Sigmoid colon (tissue), 7 donors: Measurements from ENCODE around the gene TMEM51. TPM values are rescaled to one million over a fixed set of nuclear protein-coding genes. Genes with fewer than 3 reads are reported as not detected.

Experiments used
- DNase-seq: peaks from one replicate; pipeline ENCODE4 v3.0.0-alpha.2; 2019
- H3K27ac ChIP-seq, 4 donors: fragments of 200-600 bp; sonication (generic); one replicate each; pipeline ENCODE4 v1.5.1; 2016 to 2019; ENCODE audit warnings: mild to moderate bottlenecking in 1 of 4
- H3K27me3 ChIP-seq, 3 donors: fragments of 200-600 bp; sonication (generic); one replicate each; pipeline ENCODE4 v1.5.1; 2019; ENCODE audit warnings: mild to moderate bottlenecking in 1 of 3
- H3K36me3 ChIP-seq, 4 donors: fragments of 200-600 bp; sonication (generic); one replicate each; pipeline ENCODE4 v1.5.1; 2016 to 2019
- H3K4me1 ChIP-seq, 4 donors: fragments of 200-600 bp; sonication (generic); one replicate each; pipeline ENCODE4 v1.5.1; 2017 to 2019
- H3K4me3 ChIP-seq, 4 donors: fragments of 200-600 bp; sonication (generic); one replicate each; pipeline ENCODE4 v1.5.1; 2017 to 2019; ENCODE audit warnings: mild to moderate bottlenecking in 2 of 4, moderate library complexity in 1 of 4
- H3K9me3 ChIP-seq, 4 donors: fragments of 200-600 bp in 3 of 4; sonication (generic) in 3 of 4; one replicate each; pipeline versions ENCODE4 v1.5.1 to v1.6.1; 2013 to 2019
- EP300 ChIP-seq, 4 donors: sonication (generic); formaldehyde crosslinking; IDR thresholded peaks; one replicate each; pipeline ENCODE4 v1.6.1; 2017; ENCODE audit warnings: antibody characterized with exemption in 4 of 4
- POLR2A ChIP-seq, 2 donors: fragments of 450-650 bp; IDR thresholded peaks; one replicate each; pipeline ENCODE4 v1.6.1; 2016; ENCODE audit warnings: antibody characterized with exemption in 2 of 2, mild to moderate bottlenecking in 2 of 2, moderate library complexity in 2 of 2
- POLR2AphosphoS5 ChIP-seq, 4 donors: sonication (generic); formaldehyde crosslinking; IDR thresholded peaks; one replicate each; pipeline ENCODE4 v1.6.1; 2017; ENCODE audit warnings: antibody characterized with exemption in 4 of 4
- WGBS, 2 donors: extraction: QIAGEN DNeasy Blood & Tissue Kit; methylation state at CpG; one replicate each; pipeline ENCODE4 v1.1.7; 2013; 5-methylcytosine and 5-hydroxymethylcytosine counted together
- intact Hi-C: fragments of 100-400 bp; cut with DNase I; formaldehyde crosslinking; loops from one replicate; pipeline ENCODE4 v1.15.1; 2023
- polyA plus RNA-seq, 3 donors: library from polyadenylated mRNA; stranded (reverse); fragments of 200-250 nt; gene quantifications; one replicate each; pipeline ENCODE4 v1.2.3, GENCODE V29; 2013
- total RNA-seq, 4 donors: library from RNA; depleted of rRNA; stranded (reverse); fragments of >200 nt; gene quantifications; one replicate each; pipeline ENCODE4 v1.1.0, GENCODE V29; 2016
- TF ChIP-seq, protein P1 (sequence below), 4 experiments: fragments of 450-650 bp in 3 of 4; fragments of 200-600 bp in 1 of 4; IDR thresholded peaks; one replicate each; pipeline ENCODE4 v1.5.1; 2016 to 2019; ENCODE audit warnings: antibody characterized with exemption in 4 of 4, mild to moderate bottlenecking in 3 of 4, moderate library complexity in 2 of 4
- donor health status: healthy with polysubstance abuse.
- donor health status: Bipolar disorder and iron deficiency.
- donor health status: healthy.

The TMEM51 gene
- total and polyA plus RNA-seq, 7 donors = 8.8 to 20.7 (median 15.3) TPM

DNA sequence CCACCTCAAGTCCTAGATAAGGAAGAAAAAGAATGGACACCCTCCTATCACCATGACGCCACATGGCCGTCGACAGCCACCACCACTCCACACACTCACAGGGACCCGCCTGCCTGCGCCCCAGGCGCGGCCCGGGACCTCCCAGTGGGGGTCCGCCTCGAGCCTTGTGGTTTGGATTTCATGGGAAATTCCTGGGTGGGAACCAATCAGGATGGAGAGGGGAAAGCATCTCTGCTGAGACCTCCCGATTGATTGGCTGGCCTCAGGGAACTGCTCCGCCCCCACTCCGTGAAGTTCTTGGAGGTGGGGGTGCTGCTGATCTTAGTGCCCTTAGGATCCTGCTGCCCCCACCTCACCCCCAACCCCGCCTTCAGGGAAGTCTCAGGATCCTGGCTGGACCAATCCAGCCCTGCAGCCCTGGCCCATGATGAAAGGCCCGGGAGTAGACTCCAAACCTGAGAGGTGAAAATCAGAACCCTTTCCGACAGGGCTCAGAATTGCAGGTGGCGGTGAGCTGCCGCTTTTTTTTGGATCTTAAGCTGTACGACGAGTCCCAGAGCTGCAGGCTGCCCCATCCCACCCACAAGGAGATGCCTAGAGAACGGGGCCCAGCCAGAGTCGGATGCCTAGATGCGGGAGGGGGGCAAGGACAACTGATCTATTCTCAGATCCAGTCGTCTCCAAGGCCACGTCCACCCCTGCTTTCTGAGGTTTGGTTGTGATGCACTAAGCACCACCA is 29.0 kb upstream of the TMEM51 start:
- TF ChIP-seq EP300 (IDR thresholded peaks at IDR 0.05) = no peak
- no peak for TF ChIP-seq POLR2A (IDR thresholded peaks at IDR 0.05)
- no peak for TF ChIP-seq POLR2AphosphoS5 (IDR thresholded peaks at IDR 0.05)
- TF ChIP-seq, protein P1, sequence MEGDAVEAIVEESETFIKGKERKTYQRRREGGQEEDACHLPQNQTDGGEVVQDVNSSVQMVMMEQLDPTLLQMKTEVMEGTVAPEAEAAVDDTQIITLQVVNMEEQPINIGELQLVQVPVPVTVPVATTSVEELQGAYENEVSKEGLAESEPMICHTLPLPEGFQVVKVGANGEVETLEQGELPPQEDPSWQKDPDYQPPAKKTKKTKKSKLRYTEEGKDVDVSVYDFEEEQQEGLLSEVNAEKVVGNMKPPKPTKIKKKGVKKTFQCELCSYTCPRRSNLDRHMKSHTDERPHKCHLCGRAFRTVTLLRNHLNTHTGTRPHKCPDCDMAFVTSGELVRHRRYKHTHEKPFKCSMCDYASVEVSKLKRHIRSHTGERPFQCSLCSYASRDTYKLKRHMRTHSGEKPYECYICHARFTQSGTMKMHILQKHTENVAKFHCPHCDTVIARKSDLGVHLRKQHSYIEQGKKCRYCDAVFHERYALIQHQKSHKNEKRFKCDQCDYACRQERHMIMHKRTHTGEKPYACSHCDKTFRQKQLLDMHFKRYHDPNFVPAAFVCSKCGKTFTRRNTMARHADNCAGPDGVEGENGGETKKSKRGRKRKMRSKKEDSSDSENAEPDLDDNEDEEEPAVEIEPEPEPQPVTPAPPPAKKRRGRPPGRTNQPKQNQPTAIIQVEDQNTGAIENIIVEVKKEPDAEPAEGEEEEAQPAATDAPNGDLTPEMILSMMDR (IDR thresholded peaks at IDR 0.05) = no peak
- Histone ChIP-seq H3K4me1 (no peaks in the 10 kb centered on the region), H3K27ac (no peak overlapping the region), H3K9me3 (no peaks in the 10 kb centered on the region), H3K4me3 (no peak overlapping the region), H3K27me3 (no peaks in the 10 kb centered on the region), H3K36me3 (no peaks in the 10 kb centered on the region)
- intact Hi-C loops = loop anchor here (10.0 kb wide), 1 partner anchor 310 kb away; the partner anchor contains the start of gene CTRC
- no peak for DNase-seq
- WGBS, 2 donors = 92 to 94% methylated on average over 25 of the region's 25 CpGs

DNA sequence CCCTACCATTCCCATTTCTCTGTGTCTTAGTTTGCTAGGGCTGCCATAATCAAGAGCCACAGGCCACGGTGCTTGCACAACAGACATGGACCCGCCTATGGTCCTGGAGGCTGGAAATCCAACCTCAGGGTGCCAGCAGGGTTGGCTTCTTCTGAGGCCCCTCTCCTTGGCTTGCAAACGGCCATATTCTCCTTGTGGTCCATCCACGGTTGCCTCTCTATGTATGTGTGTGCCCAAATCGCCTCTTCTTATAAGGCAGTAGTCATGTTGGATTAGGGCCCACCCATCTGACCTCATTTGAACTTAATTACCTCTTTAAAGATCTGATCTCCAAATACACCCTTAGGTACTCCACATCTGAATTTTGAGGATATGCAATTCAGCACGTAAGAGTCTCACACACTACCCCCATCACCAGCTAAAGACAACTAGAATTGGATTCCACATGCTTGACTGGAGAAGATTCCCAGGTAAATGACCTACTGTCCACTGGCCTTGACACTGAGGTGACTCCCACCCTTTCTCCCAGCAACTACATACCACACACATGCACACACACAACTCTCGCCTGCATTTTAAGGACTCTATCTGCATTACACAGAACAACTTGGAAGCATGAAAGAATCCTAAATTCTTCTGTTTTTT is 28.3 kb upstream of the TMEM51 start:
- intact Hi-C loops = loop anchor here (10.0 kb wide), 1 partner anchor 310 kb away; the partner anchor contains the start of gene CTRC
- no peak for TF ChIP-seq EP300 (IDR thresholded peaks at IDR 0.05)
- TF ChIP-seq, protein P1 (IDR thresholded peaks at IDR 0.05) = no peak
- no peak for TF ChIP-seq POLR2A (IDR thresholded peaks at IDR 0.05)
- no peak for TF ChIP-seq POLR2AphosphoS5 (IDR thresholded peaks at IDR 0.05)
- Histone ChIP-seq H3K4me1 (no peaks in the 10 kb centered on the region), H3K27me3 (no peaks in the 10 kb centered on the region), H3K27ac (no peak overlapping the region), H3K9me3 (no peaks in the 10 kb centered on the region), H3K4me3 (no peak overlapping the region), H3K36me3 (no peaks in the 10 kb centered on the region)
- WGBS, 2 donors = 91 to 94% methylated on average over 7 of the region's 7 CpGs
- no peak for DNase-seq

DNA sequence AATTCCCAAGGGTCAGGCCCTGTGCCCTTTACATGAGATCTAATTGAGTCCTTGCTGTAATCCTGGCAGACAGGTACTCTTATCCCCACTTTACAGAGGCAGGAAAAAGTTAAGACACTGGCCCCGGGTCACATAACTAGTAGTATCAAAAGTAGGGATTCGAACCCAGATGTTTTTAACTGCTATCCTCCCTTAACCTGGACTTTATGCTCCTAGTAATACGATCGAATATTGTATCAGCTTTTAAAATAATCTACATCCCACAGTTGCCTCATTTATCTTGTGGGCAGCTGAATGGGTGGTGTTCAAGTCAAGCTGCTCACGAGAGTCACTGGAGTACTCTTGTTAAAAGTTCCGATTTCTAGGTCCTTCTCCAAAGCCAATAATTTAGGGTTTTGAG is 25.5 kb upstream of the TMEM51 start:
- Histone ChIP-seq H3K4me1 (no peaks in the 10 kb centered on the region), H3K9me3 (no peaks in the 10 kb centered on the region), H3K27me3 (no peaks in the 10 kb centered on the region), H3K36me3 (no peaks in the 10 kb centered on the region), H3K4me3 (no peak overlapping the region), H3K27ac (no peak overlapping the region)
- DNase-seq = no peak
- no peak for TF ChIP-seq POLR2AphosphoS5 (IDR thresholded peaks at IDR 0.05)
- TF ChIP-seq, protein P1 (IDR thresholded peaks at IDR 0.05) = no peak
- TF ChIP-seq EP300 (IDR thresholded peaks at IDR 0.05) = no peak
- WGBS, 2 donors = 79 to 88% methylated on average over 6 of the region's 6 CpGs
- intact Hi-C loops = loop anchor here (1.0 to 10.0 kb wide), 3 partner anchors 144 to 307 kb away; partner anchors contain the start of gene CTRC

DNA sequence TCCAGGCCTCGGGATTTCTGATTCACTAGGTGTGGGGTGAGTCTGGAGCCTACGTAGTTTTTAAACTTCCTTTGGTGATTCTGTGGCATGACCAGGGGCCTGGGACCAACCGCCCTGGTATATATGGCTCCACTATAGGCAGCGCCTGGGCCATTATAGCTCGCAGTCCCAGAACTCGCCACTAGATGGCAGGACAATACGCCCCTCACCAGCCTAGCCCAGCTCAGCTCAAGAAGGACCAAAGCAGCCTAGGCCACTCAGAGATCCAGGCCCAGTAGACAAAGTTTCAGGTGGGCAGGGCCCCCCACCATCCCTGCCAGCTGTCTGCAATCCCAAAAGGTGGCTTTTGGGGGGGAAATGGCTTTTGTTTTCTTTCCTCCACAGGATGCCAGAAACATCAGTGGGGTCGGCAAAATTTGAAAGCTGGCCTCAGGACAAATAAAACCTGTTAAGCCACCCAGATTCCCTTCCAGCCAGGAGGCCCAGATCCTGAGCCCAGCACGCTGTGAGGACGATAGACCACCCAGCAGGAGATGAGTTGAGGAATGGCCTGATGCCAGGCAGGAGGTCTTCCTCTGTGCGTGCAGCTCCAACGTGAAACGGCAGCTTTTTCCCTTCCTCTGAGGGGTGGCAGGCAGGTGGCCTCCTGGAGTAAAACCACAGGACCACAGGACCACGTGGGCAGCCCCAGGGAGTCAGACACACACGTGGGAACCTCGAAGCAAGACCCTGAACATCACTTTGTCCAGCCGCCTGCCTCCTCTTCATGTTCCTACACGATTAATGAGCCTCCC is 24.8 kb upstream of the TMEM51 start:
- peak; percentile 84 for DNase-seq
- no peaks in the 10 kb centered on the region for H3K27me3 ChIP-seq
- no peak overlapping the region for H3K4me3 ChIP-seq
- H3K9me3 ChIP-seq = no peaks in the 10 kb centered on the region
- intact Hi-C loops = loop anchor here (1.0 to 10.0 kb wide), 3 partner anchors 144 to 306 kb away; partner anchors contain the start of gene CTRC
- WGBS, 2 donors = 35 to 37% methylated on average over 18 of the region's 18 CpGs
- no peaks in the 10 kb centered on the region for H3K36me3 ChIP-seq
- no peak for TF ChIP-seq EP300 (IDR thresholded peaks at IDR 0.05)
- TF ChIP-seq, protein P1 (IDR thresholded peaks at IDR 0.05) = peak; percentile 75 to 88 (median 86)
- H3K27ac ChIP-seq = no peak overlapping the region
- H3K4me1 ChIP-seq = no peaks in the 10 kb centered on the region
